SK-N-SH treated with all-trans-retinoic acid at 6 μM for 48 hours (cell line): ENCODE results near the gene PCGF5.

ENCODE experiments used
- ATAC-seq: fragments of 200-7000 bp; cut with Tn5 transposase; 3 replicates; pipeline ENCODE4 v1.9.1; 2020; ENCODE audit warnings: mild to moderate bottlenecking, moderate library complexity
- ARNTL ChIP-seq: fragments of 450-650 bp; formaldehyde crosslinking; IDR thresholded peaks from 2 replicates; pipeline ENCODE4 v1.5.0; 2020; ENCODE audit warnings: low read depth, mild to moderate bottlenecking, moderate library complexity, borderline replicate concordance
- BACH2 ChIP-seq: fragments of 250-450 bp; sonication (Bioruptor Pico); IDR thresholded peaks from 2 replicates; pipeline ENCODE4 v1.9.0; 2021; ENCODE audit warnings: mild to moderate bottlenecking, borderline replicate concordance
- CREB5 ChIP-seq: fragments of 250-450 bp; sonication (Bioruptor Pico); IDR thresholded peaks from 2 replicates; pipeline ENCODE4 v1.5.1; 2020; ENCODE audit warnings: low read depth, mild to moderate bottlenecking, moderate library complexity
- CSDC2 ChIP-seq: fragments of 250-450 bp; sonication (Bioruptor Pico); IDR thresholded peaks from 2 replicates; pipeline ENCODE4 v1.5.0; 2020; ENCODE audit warnings: mild to moderate bottlenecking, moderate library complexity
- ESRRG ChIP-seq: fragments of 250-450 bp; sonication (Bioruptor Pico); IDR thresholded peaks from 2 replicates; pipeline ENCODE4 v1.6.1; 2021; ENCODE audit warnings: mild to moderate bottlenecking
- GLIS3 ChIP-seq: fragments of 250-450 bp; sonication (Bioruptor Pico); IDR thresholded peaks from 2 replicates; pipeline ENCODE4 v1.5.0; 2020; ENCODE audit warnings: mild to moderate bottlenecking, moderate library complexity
- ISL1 ChIP-seq: fragments of 250-450 bp; sonication (Bioruptor Pico); IDR thresholded peaks from 2 replicates; pipeline ENCODE4 v2.1.2; 2022; ENCODE audit warnings: mild to moderate bottlenecking, moderate library complexity
- OSR1 ChIP-seq: fragments of 250-450 bp; sonication (Bioruptor Pico); IDR thresholded peaks from 2 replicates; pipeline ENCODE4 v1.8.0; 2022; ENCODE audit warnings: moderate library complexity, mild to moderate bottlenecking, inconsistent platforms
- POU6F1 ChIP-seq: fragments of 250-450 bp; sonication (Bioruptor Pico); IDR thresholded peaks from 2 replicates; pipeline ENCODE4 v1.8.0; 2021; ENCODE audit warnings: low read depth, mild to moderate bottlenecking, moderate library complexity, borderline replicate concordance
- PPARA ChIP-seq: fragments of 250-450 bp; sonication (Bioruptor Pico); IDR thresholded peaks from 2 replicates; pipeline ENCODE4 v1.5.0; 2020; ENCODE audit warnings: mild to moderate bottlenecking, borderline replicate concordance
- RARB ChIP-seq: fragments of 250-450 bp; sonication (Bioruptor Pico); IDR thresholded peaks from 2 replicates; pipeline ENCODE4 v1.8.0; 2021; ENCODE audit warnings: mild to moderate bottlenecking, moderate library complexity
- SNAI2 ChIP-seq: fragments of 250-450 bp; sonication (Bioruptor Pico); IDR thresholded peaks from 2 replicates; pipeline ENCODE4 v1.5.0; 2020; ENCODE audit warnings: mild to moderate bottlenecking, moderate library complexity
- TCF4 ChIP-seq: fragments of 250-450 bp; sonication (Bioruptor Pico); IDR thresholded peaks from 2 replicates; pipeline ENCODE4 v1.8.0; 2021; ENCODE audit warnings: mild to moderate bottlenecking, moderate library complexity, borderline replicate concordance
- TOX ChIP-seq: fragments of 250-450 bp; sonication (Bioruptor Pico); IDR thresholded peaks from 2 replicates; pipeline ENCODE4 v1.8.0; 2021; ENCODE audit warnings: mild to moderate bottlenecking, moderate library complexity, borderline replicate concordance
- TSHZ2 ChIP-seq: fragments of 250-450 bp; sonication (Bioruptor Pico); IDR thresholded peaks from 2 replicates; pipeline ENCODE4 v1.5.0; 2020; ENCODE audit warnings: mild to moderate bottlenecking, moderate library complexity
- ZFP3 ChIP-seq: fragments of 250-450 bp; sonication (Bioruptor Pico); IDR thresholded peaks from 2 replicates; pipeline ENCODE4 v1.5.0; 2020; ENCODE audit warnings: mild to moderate bottlenecking, moderate library complexity
- ZFP30 ChIP-seq: fragments of 450-650 bp; formaldehyde crosslinking; IDR thresholded peaks from 2 replicates; pipeline ENCODE4 v1.5.0; 2022; ENCODE audit warnings: mild to moderate bottlenecking, moderate library complexity
- ZNF565 ChIP-seq: fragments of 450-650 bp; formaldehyde crosslinking; conservative IDR thresholded peaks from 2 replicates; pipeline ENCODE4 v1.5.0; 2020; ENCODE audit warnings: low read depth, mild to moderate bottlenecking, moderate library complexity
- ZNF70 ChIP-seq: fragments of 450-650 bp; formaldehyde crosslinking; IDR thresholded peaks from 2 replicates; pipeline ENCODE4 v1.5.0; 2020; ENCODE audit warnings: mild to moderate bottlenecking, moderate library complexity
- ZNF8 ChIP-seq: fragments of 450-650 bp; formaldehyde crosslinking; IDR thresholded peaks from 2 replicates; pipeline ENCODE4 v1.5.0; 2020; ENCODE audit warnings: mild to moderate bottlenecking, moderate library complexity
- TF ChIP-seq, protein P1 (sequence below): fragments of 250-450 bp; sonication (Bioruptor Pico); IDR thresholded peaks from 2 replicates; pipeline ENCODE4 v1.8.0; 2020; ENCODE audit warnings: mild to moderate bottlenecking, moderate library complexity, borderline replicate concordance

Gene PCGF5

DNA sequence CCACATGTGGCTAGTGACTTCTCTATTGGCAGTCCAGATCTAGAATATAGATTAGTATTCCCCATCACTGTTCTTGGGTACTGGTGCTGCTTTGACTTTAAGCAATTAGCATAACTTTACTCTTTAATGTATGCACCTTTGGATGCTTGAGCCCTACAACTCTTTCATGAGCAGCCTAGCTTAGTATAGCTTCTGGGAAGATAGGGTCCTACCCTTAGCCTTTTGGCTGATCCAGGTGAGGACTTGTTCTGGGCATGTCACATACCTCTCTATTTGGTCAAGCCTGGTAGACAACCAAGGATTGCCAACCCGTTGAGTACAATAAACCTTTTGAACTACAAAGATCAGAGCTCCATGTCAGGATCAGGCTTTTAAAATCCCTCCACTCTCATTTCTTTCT, 17.7 kb downstream of the PCGF5 start:
- TF ChIP-seq TOX (CRISPR knock-in tag): no peak
- TF ChIP-seq SNAI2 (CRISPR knock-in tag): no peak
- no peak for TF ChIP-seq TSHZ2 (CRISPR knock-in tag)
- TF ChIP-seq ZFP30 (CRISPR knock-in tag): no peak
- TF ChIP-seq, protein P1, sequence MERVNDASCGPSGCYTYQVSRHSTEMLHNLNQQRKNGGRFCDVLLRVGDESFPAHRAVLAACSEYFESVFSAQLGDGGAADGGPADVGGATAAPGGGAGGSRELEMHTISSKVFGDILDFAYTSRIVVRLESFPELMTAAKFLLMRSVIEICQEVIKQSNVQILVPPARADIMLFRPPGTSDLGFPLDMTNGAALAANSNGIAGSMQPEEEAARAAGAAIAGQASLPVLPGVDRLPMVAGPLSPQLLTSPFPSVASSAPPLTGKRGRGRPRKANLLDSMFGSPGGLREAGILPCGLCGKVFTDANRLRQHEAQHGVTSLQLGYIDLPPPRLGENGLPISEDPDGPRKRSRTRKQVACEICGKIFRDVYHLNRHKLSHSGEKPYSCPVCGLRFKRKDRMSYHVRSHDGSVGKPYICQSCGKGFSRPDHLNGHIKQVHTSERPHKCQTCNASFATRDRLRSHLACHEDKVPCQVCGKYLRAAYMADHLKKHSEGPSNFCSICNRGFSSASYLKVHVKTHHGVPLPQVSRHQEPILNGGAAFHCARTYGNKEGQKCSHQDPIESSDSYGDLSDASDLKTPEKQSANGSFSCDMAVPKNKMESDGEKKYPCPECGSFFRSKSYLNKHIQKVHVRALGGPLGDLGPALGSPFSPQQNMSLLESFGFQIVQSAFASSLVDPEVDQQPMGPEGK (CRISPR knock-in tag): no peak
- TF ChIP-seq POU6F1 (CRISPR knock-in tag): no peak
- no peak for TF ChIP-seq ISL1 (CRISPR knock-in tag)
- TF ChIP-seq ZNF70 (CRISPR knock-in tag): no peak
- no peak for TF ChIP-seq RARB
- TF ChIP-seq TCF4: no peak
- TF ChIP-seq ZFP3 (CRISPR knock-in tag): no peak
- TF ChIP-seq GLIS3 (CRISPR knock-in tag): no peak
- TF ChIP-seq CSDC2 (CRISPR knock-in tag): no peak
- TF ChIP-seq OSR1 (CRISPR knock-in tag): no peak
- TF ChIP-seq CREB5 (CRISPR knock-in tag): no peak
- TF ChIP-seq ZNF565 (CRISPR knock-in tag): no peak
- ATAC-seq: no peak

DNA sequence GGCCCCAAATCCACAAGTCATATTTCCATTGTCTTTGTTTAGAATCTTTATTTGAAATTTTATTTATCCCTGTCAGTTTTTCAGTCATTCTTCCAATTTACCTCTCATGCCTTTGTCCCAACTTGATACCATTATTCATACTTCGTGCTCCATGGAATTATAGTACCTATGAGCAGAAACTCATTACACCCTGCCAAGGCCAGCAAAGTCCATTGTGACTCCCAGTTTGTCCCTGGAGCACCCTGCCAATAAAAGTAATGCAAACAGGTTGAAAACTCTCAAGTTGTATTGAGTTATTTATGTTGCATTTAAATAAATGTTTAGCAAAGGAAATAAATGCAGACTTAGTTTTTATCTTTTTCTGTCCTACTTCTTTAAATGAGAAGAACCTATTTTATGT, 19.3 kb downstream of the PCGF5 start:
- no peak for TF ChIP-seq BACH2 (CRISPR knock-in tag)
- TF ChIP-seq CREB5 (CRISPR knock-in tag): no peak
- TF ChIP-seq OSR1 (CRISPR knock-in tag): no peak
- no peak for TF ChIP-seq ISL1 (CRISPR knock-in tag)
- no peak for TF ChIP-seq ARNTL (CRISPR knock-in tag)
- no peak for TF ChIP-seq SNAI2 (CRISPR knock-in tag)
- TF ChIP-seq TSHZ2 (CRISPR knock-in tag): no peak
- TF ChIP-seq, protein P1 (CRISPR knock-in tag): no peak
- TF ChIP-seq POU6F1 (CRISPR knock-in tag): no peak
- no peak for TF ChIP-seq TCF4
- no peak for TF ChIP-seq ZNF8 (CRISPR knock-in tag)
- TF ChIP-seq ESRRG (CRISPR knock-in tag): no peak
- no peak for TF ChIP-seq PPARA (CRISPR knock-in tag)
- ATAC-seq: no peak
